Mesendoderm (in vitro differentiated cells): ENCODE results near the gene SLC12A7.
"Not testable (repeated sequence)": the region's sequence is repeated elsewhere in the genome, so short reads cannot be mapped to it uniquely, and the experiment has no call there.

Experiments used
- DNase-seq: peaks from one replicate; pipeline ENCODE4 v3.0.0; 2013
- H2AK5ac ChIP-seq: 2 replicates; pipeline ENCODE4 v1.6.1; 2013; ENCODE audit warnings: low read length, inconsistent platforms
- H2BK120ac ChIP-seq: 2 replicates; pipeline ENCODE4 v1.6.1; 2013; ENCODE audit warnings: low read depth, mild to moderate bottlenecking, low read length, moderate library complexity, mixed read lengths
- H2BK15ac ChIP-seq: replicated peaks from 2 replicates; pipeline ENCODE4 v1.6.1; 2013; ENCODE audit warnings: low read depth, mild to moderate bottlenecking, moderate library complexity
- H2BK5ac ChIP-seq: 2 replicates; pipeline ENCODE4 v1.6.1; 2013; ENCODE audit warnings: low read length, inconsistent platforms
- H3K18ac ChIP-seq: 2 replicates; pipeline ENCODE4 v1.6.1; 2013; ENCODE audit warnings: mild to moderate bottlenecking, low read length, mixed read lengths
- H3K23ac ChIP-seq: one replicate; pipeline ENCODE4 v1.6.1; 2013; ENCODE audit warnings: low read length
- H3K27ac ChIP-seq: 2 replicates; pipeline ENCODE4 v1.5.1; 2013; ENCODE audit warnings: low read depth, mild to moderate bottlenecking, inconsistent platforms, low read length, moderate library complexity
- H3K27me3 ChIP-seq: 2 replicates; pipeline ENCODE4 v1.6.1; 2013; ENCODE audit warnings: low read length, control low read depth, mild to moderate bottlenecking, inconsistent platforms; ENCODE audit not compliant: insufficient read depth, poor library complexity
- H3K36me3 ChIP-seq: 2 replicates; pipeline ENCODE4 v1.6.1; 2013; ENCODE audit warnings: low read length, inconsistent platforms; ENCODE audit not compliant: control insufficient read depth, insufficient read depth
- H3K4ac ChIP-seq: one replicate; pipeline ENCODE4 v1.6.1; 2013; ENCODE audit warnings: low read depth, mild to moderate bottlenecking, low read length, moderate library complexity
- H3K4me1 ChIP-seq: 2 replicates; pipeline ENCODE4 v1.6.1; 2013; ENCODE audit warnings: low read depth, low read length, inconsistent platforms; ENCODE audit not compliant: control insufficient read depth
- H3K4me2 ChIP-seq: 2 replicates; pipeline ENCODE4 v1.6.1; 2013; ENCODE audit warnings: low read length
- H3K4me3 ChIP-seq: 2 replicates; pipeline ENCODE4 v1.5.1; 2013; ENCODE audit warnings: mild to moderate bottlenecking, low read length
- H3K56ac ChIP-seq: one replicate; pipeline ENCODE4 v1.6.1; 2013; ENCODE audit warnings: low read length
- H3K79me1 ChIP-seq: 2 replicates; pipeline ENCODE4 v1.6.1; 2013; ENCODE audit warnings: low read length, inconsistent platforms
- H3K79me2 ChIP-seq: 2 replicates; pipeline ENCODE4 v1.6.1; 2013; ENCODE audit warnings: mild to moderate bottlenecking, low read length; ENCODE audit not compliant: control insufficient read depth, insufficient read depth
- H3K9ac ChIP-seq: 2 replicates; pipeline ENCODE4 v1.6.1; 2013; ENCODE audit warnings: low read length, inconsistent platforms
- H4K5ac ChIP-seq: one replicate; pipeline ENCODE4 v1.6.1; 2013; ENCODE audit warnings: low read length
- H4K8ac ChIP-seq: one replicate; pipeline ENCODE4 v1.6.1; 2013; ENCODE audit warnings: low read depth, mild to moderate bottlenecking, control low read depth, low read length, moderate library complexity
- WGBS: extraction: QIAGEN DNeasy Blood & Tissue Kit; methylation state at CpG from one replicate; pipeline ENCODE4 v1.1.7; 2013; ENCODE audit warnings: low lambda C conversion rate, missing lambda C conversion rate; ENCODE audit not compliant: insufficient coverage; ENCODE audit errors: extremely low coverage; 5-methylcytosine and 5-hydroxymethylcytosine counted together

Gene SLC12A7

GRCh38 chr5:1086871-1087270, 25.0 kb downstream of the SLC12A7 start:
- Histone ChIP-seq H3K9ac (no peak overlapping the region), H3K27ac (no peak overlapping the region), H2BK15ac (no peak overlapping the region), H3K36me3 (no peaks in the 10 kb centered on the region), H3K18ac (no peak overlapping the region), H3K23ac (no peak overlapping the region), H2BK5ac (no peak overlapping the region), H3K27me3 (no peaks in the 10 kb centered on the region), H3K4me3 (no peak overlapping the region), H3K56ac (no peak overlapping the region), H2BK120ac (no peak overlapping the region), H4K8ac (no peak overlapping the region), H3K79me2 (no peaks in the 10 kb centered on the region), H3K4ac (no peak overlapping the region), H2AK5ac (no peak overlapping the region), H3K4me1 (no peaks in the 10 kb centered on the region), H3K79me1 (no peaks in the 10 kb centered on the region), H3K4me2 (no peak overlapping the region), H4K5ac (no peak overlapping the region)
- WGBS: no CpG with 5 or more reads among the region's 31 CpGs
- DNase-seq: no peak

GRCh38 chr5:1086137-1086536, 25.7 kb downstream of the SLC12A7 start:
- Histone ChIP-seq H3K79me1 (no peaks in the 10 kb centered on the region), H3K56ac (no peak overlapping the region), H2BK15ac (no peak overlapping the region), H2AK5ac (no peak overlapping the region), H3K23ac (no peak overlapping the region), H3K4me3 (no peak overlapping the region), H2BK120ac (no peak overlapping the region), H3K4me1 (no peaks in the 10 kb centered on the region), H3K18ac (no peak overlapping the region), H3K27me3 (no peaks in the 10 kb centered on the region), H4K5ac (no peak overlapping the region), H3K4me2 (no peak overlapping the region), H3K9ac (no peak overlapping the region), H4K8ac (no peak overlapping the region), H3K4ac (no peak overlapping the region), H2BK5ac (no peak overlapping the region), H3K36me3 (no peaks in the 10 kb centered on the region), H3K27ac (no peak overlapping the region), H3K79me2 (no peaks in the 10 kb centered on the region)
- no peak for DNase-seq
- WGBS: no CpG with 5 or more reads among the region's 11 CpGs

- Histone ChIP-seq H3K79me1 (no peaks in the 10 kb centered on the region), H3K18ac (no peak overlapping the region), H3K4ac (no peak overlapping the region), H3K4me1 (no peaks in the 10 kb centered on the region), H2BK15ac (no peak overlapping the region), H4K5ac (no peak overlapping the region), H3K4me3 (no peak overlapping the region), H3K79me2 (no peaks in the 10 kb centered on the region), H3K4me2 (no peak overlapping the region), H3K23ac (no peak overlapping the region), H3K56ac (no peak overlapping the region), H3K9ac (no peak overlapping the region), H2BK120ac (no peak overlapping the region), H3K36me3 (no peaks in the 10 kb centered on the region), H2BK5ac (no peak overlapping the region), H2AK5ac (no peak overlapping the region), H4K8ac (no peak overlapping the region), H3K27ac (no peak overlapping the region), H3K27me3 (no peaks in the 10 kb centered on the region)
- DNase-seq: no peak
- no CpG with 5 or more reads among the region's 39 CpGs for WGBS
Observed at GRCh38 chr5:1085391-1085790, 26.5 kb downstream of the SLC12A7 start.

GRCh38 chr5:1083823-1084605, 27.8 kb downstream of the SLC12A7 start:
- H3K4ac ChIP-seq: no peak overlapping the region
- H2BK120ac ChIP-seq: no peak overlapping the region
- H2BK15ac ChIP-seq: no peak overlapping the region
- H3K18ac ChIP-seq: no peak overlapping the region
- H3K4me3 ChIP-seq: no peak overlapping the region
- no peak overlapping the region for H4K5ac ChIP-seq
- no CpG with 5 or more reads among the region's 57 CpGs for WGBS
- no peak overlapping the region for H4K8ac ChIP-seq
- no peaks in the 10 kb centered on the region for H3K36me3 ChIP-seq
- H2AK5ac ChIP-seq: no peak overlapping the region
- no peak for DNase-seq
- H3K27me3 ChIP-seq: no peaks in the 10 kb centered on the region
- no peaks in the 10 kb centered on the region for H3K79me1 ChIP-seq
- H3K23ac ChIP-seq: no peak overlapping the region
- no peaks in the 10 kb centered on the region for H3K79me2 ChIP-seq
- no peak overlapping the region for H3K9ac ChIP-seq
- no peak overlapping the region for H3K56ac ChIP-seq
- H2BK5ac ChIP-seq: no peak overlapping the region
- H3K4me2 ChIP-seq: no peak overlapping the region
- no peaks in the 10 kb centered on the region for H3K4me1 ChIP-seq
- no peak overlapping the region for H3K27ac ChIP-seq

GRCh38 chr5:1083026-1083425, 28.8 kb downstream of the SLC12A7 start:
- not testable (repeated sequence) for H3K4ac ChIP-seq, H2AK5ac ChIP-seq, H2BK15ac ChIP-seq, H4K8ac ChIP-seq, H3K4me2 ChIP-seq, H2BK120ac ChIP-seq, H3K4me1 ChIP-seq, H3K36me3 ChIP-seq, H3K9ac ChIP-seq, H3K79me1 ChIP-seq, H4K5ac ChIP-seq, H2BK5ac ChIP-seq, DNase-seq, H3K23ac ChIP-seq, H3K4me3 ChIP-seq, H3K79me2 ChIP-seq, H3K27me3 ChIP-seq, H3K56ac ChIP-seq, H3K18ac ChIP-seq, H3K27ac ChIP-seq
- WGBS: no CpG with 5 or more reads among the region's 15 CpGs

- Histone ChIP-seq H3K79me1 (no peaks in the 10 kb centered on the region), H4K8ac (no peak overlapping the region), H3K56ac (no peak overlapping the region), H3K4me1 (no peaks in the 10 kb centered on the region), H3K4ac (no peak overlapping the region), H3K79me2 (no peaks in the 10 kb centered on the region), H3K4me3 (no peak overlapping the region), H2BK120ac (no peak overlapping the region), H3K18ac (no peak overlapping the region), H3K36me3 (no peaks in the 10 kb centered on the region), H3K23ac (no peak overlapping the region), H3K4me2 (no peak overlapping the region), H4K5ac (no peak overlapping the region), H2AK5ac (no peak overlapping the region), H3K9ac (no peak overlapping the region), H3K27me3 (no peaks in the 10 kb centered on the region), H3K27ac (no peak overlapping the region), H2BK15ac (no peak overlapping the region), H2BK5ac (no peak overlapping the region)
- no peak for DNase-seq
- WGBS: no CpG with 5 or more reads among the region's 26 CpGs
Observed at GRCh38 chr5:1081519-1081918, 30.3 kb downstream of the SLC12A7 start.
